ENCODE measurements around the gene DVL3. TPM values are rescaled to one million over a fixed set of nuclear protein-coding genes. Genes with fewer than 3 reads are reported as not detected.

DVL3 gene
- total and polyA plus RNA-seq, 9 donors, result 30.2 to 93.8 (median 71.1) TPM

DNA sequence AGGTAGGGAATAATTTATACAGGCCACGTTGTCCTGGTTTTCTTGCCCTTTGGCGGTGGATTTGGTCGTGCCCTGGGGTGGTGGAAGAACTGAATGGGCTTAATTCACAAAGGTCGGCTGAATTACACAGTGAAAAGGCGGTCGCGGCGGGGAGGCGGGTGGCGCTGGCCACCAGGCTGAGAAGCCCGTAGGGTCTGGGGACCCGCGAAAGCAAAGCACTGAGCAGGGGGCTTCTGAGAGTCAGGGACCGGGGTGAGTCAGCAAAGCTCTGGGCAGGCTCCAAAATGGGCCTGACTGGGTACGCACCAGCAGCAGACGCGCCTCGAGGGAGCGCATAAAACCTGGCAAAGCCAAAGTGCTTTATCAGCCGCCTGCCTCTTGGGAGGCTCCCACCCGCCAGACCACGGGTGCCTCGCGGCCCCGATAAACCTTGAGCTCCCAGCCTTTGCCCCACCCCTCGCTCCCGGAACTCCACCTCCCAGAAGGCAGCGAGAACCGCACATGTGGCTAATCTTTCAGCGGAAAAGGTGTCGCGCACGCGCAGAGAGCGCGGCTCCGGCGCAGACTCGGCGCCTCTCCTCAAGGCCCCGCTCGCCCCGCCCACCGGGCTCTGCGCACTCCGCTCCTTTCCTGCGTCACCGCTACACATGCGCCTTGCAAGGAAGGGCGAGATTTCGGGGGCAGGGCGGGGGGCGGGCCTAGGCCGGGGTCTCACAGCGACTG, 30.4 kb downstream of the DVL3 start:
- peak; percentile 99 to 100 (median 99) for DNase-seq
- Histone ChIP-seq H3K4me1 (ENCODE audit: insufficient read depth) (peaks cover 4% of the 10 kb centered on the region), H3K27ac (peak overlapping the region; percentile 55 to 73), H3K27me3 (no peaks in the 10 kb centered on the region), H3K36me3 (no peaks in the 10 kb centered on the region), H3K4me3 (peak overlapping the region; percentile 85), H3K9me3 (no peaks in the 10 kb centered on the region)
- 2 to 3% (median 2%) methylated on average over 55 of the region's 55 CpGs for WGBS, 3 donors
- TF ChIP-seq CTCF (IDR thresholded peaks at IDR 0.05) (no peak), POLR2A (IDR thresholded peaks at IDR 0.05) (no peak), EP300 (IDR thresholded peaks at IDR 0.05) (no peak)
- intact Hi-C loops (cut with DNase I), result loop anchor here (2.0 to 10.0 kb wide), 4 partner anchors 55 to 303 kb away; partner anchors contain the start of genes ALG3 (in 2 of the 4), EEF1AKMT4 (in 2 of the 4) and PARL (in 1 of the 4)

DNA sequence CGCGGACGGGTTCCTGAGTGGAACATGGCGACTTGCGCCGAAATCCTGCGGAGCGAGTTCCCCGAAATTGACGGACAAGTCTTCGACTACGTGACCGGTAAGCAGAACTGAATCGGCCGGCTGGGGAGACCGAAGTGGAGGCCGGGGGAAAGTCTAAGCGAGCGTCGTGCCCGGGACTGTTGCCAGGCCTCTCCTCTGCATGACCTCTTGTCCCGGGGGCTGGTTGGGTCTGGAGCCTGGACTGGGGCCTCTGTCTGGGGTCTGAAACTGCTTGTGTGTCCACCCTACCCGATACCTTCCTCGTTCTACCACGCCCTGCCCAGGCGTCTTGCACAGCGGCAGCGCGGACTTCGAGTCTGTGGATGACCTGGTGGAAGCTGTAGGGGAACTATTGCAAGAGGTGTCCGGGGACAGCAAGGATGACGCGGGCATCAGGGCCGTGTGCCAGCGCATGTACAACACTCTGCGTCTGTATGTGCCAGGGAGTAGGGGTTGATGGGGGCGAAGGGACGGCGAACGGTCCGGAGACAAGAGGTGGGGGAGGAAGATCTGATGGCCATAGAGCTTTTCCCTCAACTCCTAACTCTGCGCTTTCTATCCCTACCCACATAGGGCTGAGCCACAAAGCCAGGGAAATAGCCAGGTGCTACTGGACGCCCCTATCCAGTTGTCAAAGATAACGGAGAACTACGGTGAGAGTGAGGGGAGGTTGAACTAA, 31.2 kb downstream of the DVL3 start, which contains the start of gene ABCF3:
Gene ABCF3 (plus strand): TSS at position 16 of the 718 bp plus-strand sequence. CDS start 9 bp downstream, at position 25.
- Histone ChIP-seq H3K36me3 (no peaks in the 10 kb centered on the region), H3K27ac (peak within 1 kb of the TSS; percentile 55 to 73), H3K4me1 (ENCODE audit: insufficient read depth) (peaks cover 4% of the 10 kb centered on the region), H3K9me3 (no peaks in the 10 kb centered on the region), H3K4me3 (peak within 1 kb of the TSS; percentile 85), H3K27me3 (no peaks in the 10 kb centered on the region)
- peak in 1 of 5 donors; percentile 75 for DNase-seq
- intact Hi-C loops (cut with DNase I), result loop anchor here (2.0 to 10.0 kb wide), 4 partner anchors 54 to 304 kb away; partner anchors contain the start of genes ALG3 (in 2 of the 4), EEF1AKMT4 (in 2 of the 4) and PARL (in 1 of the 4)
- 0 to 1% (median 0%) methylated on average over 36 to 45 of the region's 45 CpGs for WGBS, 3 donors
- no peak for TF ChIP-seq CTCF (IDR thresholded peaks at IDR 0.05)
- peak; percentile 68 for TF ChIP-seq POLR2A (IDR thresholded peaks at IDR 0.05)

GRCh38 chr3:184186902-184187207, 31.7 kb downstream of the DVL3 start:
- TF ChIP-seq EP300 (IDR thresholded peaks at IDR 0.05), result no peak
- TF ChIP-seq CTCF (IDR thresholded peaks at IDR 0.05), result no peak
- no peak for TF ChIP-seq POLR2A (IDR thresholded peaks at IDR 0.05)
- H3K27ac ChIP-seq, result no peak overlapping the region
- WGBS, 3 donors, result 2 to 10% (median 4%) methylated on average over 3 of the region's 3 CpGs
- no peaks in the 10 kb centered on the region for H3K9me3 ChIP-seq
- intact Hi-C loops (cut with DNase I), result loop anchor here (2.0 to 10.0 kb wide), 4 partner anchors 54 to 305 kb away; partner anchors contain the start of genes ALG3 (in 2 of the 4), EEF1AKMT4 (in 2 of the 4) and PARL (in 1 of the 4)
- no peak for DNase-seq
- H3K4me1 ChIP-seq (ENCODE audit: insufficient read depth), result peaks cover 4% of the 10 kb centered on the region
- H3K36me3 ChIP-seq, result no peaks in the 10 kb centered on the region
- no peaks in the 10 kb centered on the region for H3K27me3 ChIP-seq
- peak overlapping the region; percentile 85 for H3K4me3 ChIP-seq

- DNase-seq, result no peak
- Histone ChIP-seq H3K27me3 (no peaks in the 10 kb centered on the region), H3K4me1 (ENCODE audit: insufficient read depth) (peaks cover 4% of the 10 kb centered on the region), H3K9me3 (no peaks in the 10 kb centered on the region), H3K27ac (no peak overlapping the region), H3K36me3 (no peaks in the 10 kb centered on the region), H3K4me3 (no peak overlapping the region)
- 86 to 88% (median 86%) methylated on average over 17 of the region's 17 CpGs for WGBS, 3 donors
- intact Hi-C loops (cut with DNase I), result loop anchor here in 3 of 4 donors (5.0 to 10.0 kb wide), 3 partner anchors 59 to 306 kb away; partner anchors contain the start of genes ALG3 (in 2 of the 3), EEF1AKMT4 (in 2 of the 3) and PARL (in 1 of the 3)
- TF ChIP-seq POLR2A (IDR thresholded peaks at IDR 0.05) (no peak), CTCF (IDR thresholded peaks at IDR 0.05) (no peak), EP300 (IDR thresholded peaks at IDR 0.05) (no peak)
Measured at GRCh38 chr3:184188080-184188479, 32.9 kb downstream of the DVL3 start.
